Body of pancreas (tissue), 4 donors: ENCODE results near the gene IPO7. TPM values are rescaled to one million over a fixed set of nuclear protein-coding genes. Genes with fewer than 3 reads are reported as not detected.

Experiments used
- ATAC-seq: fragments of 150-250 bp; one replicate; pipeline ENCODE4 v1.9.1; 2016
- DNase-seq, 4 donors: peaks; one replicate each; pipeline ENCODE4 v3.0.0-alpha.2; 2019
- H3K27ac ChIP-seq, 4 donors: fragments of 200-600 bp; sonication (generic); 1 replicate in 3 of 4; 2 replicates in 1 of 4; pipeline versions ENCODE4 v1.5.1 to v1.6.1; 2016 to 2019; ENCODE audit warnings: mild to moderate bottlenecking in 1 of 4, mixed read lengths in 1 of 4, moderate library complexity in 1 of 4
- H3K27me3 ChIP-seq, 2 donors: fragments of 200-600 bp; sonication (generic); one replicate each; pipeline ENCODE4 v1.6.0; 2016; ENCODE audit warnings: mild to moderate bottlenecking in 1 of 2
- H3K36me3 ChIP-seq, 2 donors: fragments of 200-600 bp; sonication (generic); replicated peaks in 1 of 2; 2 replicates each; pipeline ENCODE4 v1.5.1; 2016; ENCODE audit warnings: low read depth in 2 of 2; ENCODE audit not compliant: insufficient read depth in 1 of 2
- H3K4me1 ChIP-seq: fragments of 200-600 bp; sonication (generic); one replicate; pipeline ENCODE4 v1.6.0; 2016
- H3K4me3 ChIP-seq, 2 donors: fragments of 200-600 bp; sonication (generic); 1 replicate in 1 of 2; 2 replicates in 1 of 2; pipeline ENCODE4 v1.5.1; 2016 to 2019
- H3K9me3 ChIP-seq, 3 donors: fragments of 200-600 bp; sonication (generic); 1 replicate in 2 of 3; 2 replicates in 1 of 3; pipeline ENCODE4 v1.5.1; 2016
- CTCF ChIP-seq, 7 experiments: fragments of 450-650 bp in 4 of 7; fragments of 200-600 bp in 3 of 7; sonication (generic) in 3 of 7; IDR thresholded peaks; one replicate each; pipeline ENCODE4 v1.5.1; 2016 to 2019; ENCODE audit warnings: antibody characterized with exemption in 7 of 7
- POLR2A ChIP-seq, 3 donors: fragments of 450-650 bp; IDR thresholded peaks; one replicate each; pipeline ENCODE4 v1.6.1; 2016; ENCODE audit warnings: antibody characterized with exemption in 3 of 3, mild to moderate bottlenecking in 2 of 3
- WGBS, 2 donors: methylation state at CpG; one replicate each; pipeline ENCODE4 v1.1.5; 2017; 5-methylcytosine and 5-hydroxymethylcytosine counted together
- intact Hi-C: fragments of 100-400 bp; cut with DNase I; formaldehyde crosslinking; loops from one replicate; pipeline ENCODE4 v1.15.1; 2023
- small RNA-seq: library from RNA; depleted of rRNA; stranded (forward); fragments of <200 nt; gene quantifications from one replicate; pipeline ENCODE3, GENCODE V24; 2016
- total RNA-seq, 2 donors: library from RNA; depleted of rRNA; stranded (reverse); fragments of >200 nt; gene quantifications; one replicate each; pipeline ENCODE4 v1.1.0, GENCODE V29; 2016

Gene IPO7
- total RNA-seq, 2 donors from 2014 or later, result 54.0 to 167 TPM

GRCh38 chr11:9495803-9496514, 111.5 kb downstream of the IPO7 start:
- peaks cover 13% of the 10 kb centered on the region for H3K4me1 ChIP-seq
- H3K9me3 ChIP-seq, result no peaks in the 10 kb centered on the region
- 42% methylated on average over 6 of the region's 6 CpGs for WGBS, 2 donors
- intact Hi-C loops, result no loop called here
- ATAC-seq (no peak), DNase-seq (no peak)
- TF ChIP-seq CTCF (IDR thresholded peaks at IDR 0.05) (no peak), POLR2A (IDR thresholded peaks at IDR 0.05) (no peak)
- no peak overlapping the region for H3K4me3 ChIP-seq
- H3K27ac ChIP-seq, result no peak overlapping the region
- H3K36me3 ChIP-seq, result peaks cover 0 to 14% of the 10 kb centered on the region in 2 donors
- H3K27me3 ChIP-seq, result no peaks in the 10 kb centered on the region

Small RNA genes within 50 kb of the gene (small RNA-seq; reads per million reads assigned to genes)
- gene SNORA23, result 40.9 reads per million, percentile 95 among the genes with 10 or more reads in this experiment

Other genes with a start within 250 kb of the IPO7 start
- 10 to 100 TPM; 22.1 to 31.3 TPM for gene DENND5A, start 119.3 kb upstream of the IPO7 start, total RNA-seq
- 10 to 100 TPM; 25.4 to 35.9 TPM for gene TMEM41B, start 70.1 kb upstream of the IPO7 start, total RNA-seq
- 10 to 100 TPM; 15.8 to 20.1 TPM for gene ZNF143, start 76.4 kb downstream of the IPO7 start, total RNA-seq
- gene WEE1, start 189.0 kb downstream of the IPO7 start, total RNA-seq, result 10 to 100 TPM; 11.2 to 16.8 TPM